ENCODE data around the gene RBM41. TPM values are rescaled to one million over a fixed set of nuclear protein-coding genes. Genes with fewer than 3 reads are reported as not detected.

The RBM41 gene
- total RNA-seq, 1 experiment from 2014 or later: 20.0 TPM

DNA sequence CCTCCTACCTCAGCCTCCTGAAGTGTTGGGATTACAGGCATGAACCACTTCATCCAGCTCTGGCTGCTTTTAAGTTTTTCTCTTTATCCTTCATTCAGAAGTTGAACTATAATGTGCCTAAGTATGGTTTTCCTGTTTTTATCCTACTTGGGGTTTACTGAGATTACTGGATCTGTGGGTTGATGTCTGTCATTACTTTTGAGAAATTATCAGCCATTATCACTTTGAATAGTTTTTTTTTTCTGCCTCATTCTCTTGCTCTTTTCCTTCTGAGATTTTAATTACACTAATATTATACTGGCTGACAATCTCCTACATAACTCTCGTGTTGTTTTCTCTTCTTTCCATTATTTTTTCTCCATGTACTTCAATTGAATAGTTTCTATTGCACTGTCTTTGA lies 71.0 kb downstream of the RBM41 start:
- no peak overlapping the region for H2AFZ ChIP-seq (ENCODE audit: low read depth, low read length, poor library complexity, severe bottlenecking)
- no TSS peak for BruUV-seq (replicated peaks)
- H3K27me3 ChIP-seq (ENCODE audit: insufficient read depth, low read length): no peaks in the 10 kb centered on the region
- no peak for ATAC-seq
- DNase-seq (ENCODE audit: low read depth, low spot score): no peak
- no peak overlapping the region for H3K4me2 ChIP-seq (ENCODE audit: low read length)
- H3K9me2 ChIP-seq (ENCODE audit: insufficient read depth): no peaks in the 10 kb centered on the region
- no peak overlapping the region for H3K9ac ChIP-seq (ENCODE audit: low read length)
- no peaks in the 10 kb centered on the region for H3K4me1 ChIP-seq (ENCODE audit: control insufficient read depth in 1 of 2, insufficient read depth in 2 of 2, low read length in 2 of 2)
- H4K20me1 ChIP-seq (ENCODE audit: insufficient read depth): no peaks in the 10 kb centered on the region
- no peaks in the 10 kb centered on the region for H3K79me2 ChIP-seq (ENCODE audit: insufficient read depth, low read length)
- TF ChIP-seq FOSL1 (IDR thresholded peaks at IDR 0.05; ENCODE audit: low read depth) (no peak), RAD21 (IDR thresholded peaks at IDR 0.05; ENCODE audit: low read depth) (no peak), TCF7L2 (IDR thresholded peaks at IDR 0.05; ENCODE audit: borderline replicate concordance, extremely low read depth, insufficient read depth, insufficient read length) (no peak), JUND (IDR thresholded peaks at IDR 0.05) (no peak), ZNF274 (IDR thresholded peaks at IDR 0.05; ENCODE audit: low read depth, low read length) (no peak), ELF1 (IDR thresholded peaks at IDR 0.05; ENCODE audit: borderline replicate concordance, low read depth) (no peak)
- TF ChIP-seq, protein P1, sequence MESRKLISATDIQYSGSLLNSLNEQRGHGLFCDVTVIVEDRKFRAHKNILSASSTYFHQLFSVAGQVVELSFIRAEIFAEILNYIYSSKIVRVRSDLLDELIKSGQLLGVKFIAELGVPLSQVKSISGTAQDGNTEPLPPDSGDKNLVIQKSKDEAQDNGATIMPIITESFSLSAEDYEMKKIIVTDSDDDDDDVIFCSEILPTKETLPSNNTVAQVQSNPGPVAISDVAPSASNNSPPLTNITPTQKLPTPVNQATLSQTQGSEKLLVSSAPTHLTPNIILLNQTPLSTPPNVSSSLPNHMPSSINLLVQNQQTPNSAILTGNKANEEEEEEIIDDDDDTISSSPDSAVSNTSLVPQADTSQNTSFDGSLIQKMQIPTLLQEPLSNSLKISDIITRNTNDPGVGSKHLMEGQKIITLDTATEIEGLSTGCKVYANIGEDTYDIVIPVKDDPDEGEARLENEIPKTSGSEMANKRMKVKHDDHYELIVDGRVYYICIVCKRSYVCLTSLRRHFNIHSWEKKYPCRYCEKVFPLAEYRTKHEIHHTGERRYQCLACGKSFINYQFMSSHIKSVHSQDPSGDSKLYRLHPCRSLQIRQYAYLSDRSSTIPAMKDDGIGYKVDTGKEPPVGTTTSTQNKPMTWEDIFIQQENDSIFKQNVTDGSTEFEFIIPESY (IDR thresholded peaks at IDR 0.05; ENCODE audit: extremely low read depth, insufficient replicate concordance, low read length): no peak
- ChIA-PET POLR2A (no interaction called here), CTCF (no interaction called here), RAD21 (ENCODE audit: low non-redundant PET in 1 of 2, low total read pairs in 2 of 2, uncharacterized antibody in 2 of 2, unreplicated experiment in 2 of 2) (no interaction called here)
- intact Hi-C loops (cut with micrococcal nuclease): no loop called here
- H3K9me3 ChIP-seq (ENCODE audit: control insufficient read depth in 1 of 2, insufficient read depth in 1 of 2, low read depth in 1 of 2, low read length in 2 of 2): no peaks in the 10 kb centered on the region
- no peaks in the 10 kb centered on the region for H3K36me3 ChIP-seq (ENCODE audit: control insufficient read depth in 1 of 2, insufficient read depth in 2 of 2, low read length in 2 of 2)
- H3K4me3 ChIP-seq (replicated peaks in 1 of 2; ENCODE audit: low read depth in 1 of 2, low read length in 2 of 2): no peak overlapping the region
- no peak overlapping the region for H3K27ac ChIP-seq (ENCODE audit: low read depth, low read length)

DNA sequence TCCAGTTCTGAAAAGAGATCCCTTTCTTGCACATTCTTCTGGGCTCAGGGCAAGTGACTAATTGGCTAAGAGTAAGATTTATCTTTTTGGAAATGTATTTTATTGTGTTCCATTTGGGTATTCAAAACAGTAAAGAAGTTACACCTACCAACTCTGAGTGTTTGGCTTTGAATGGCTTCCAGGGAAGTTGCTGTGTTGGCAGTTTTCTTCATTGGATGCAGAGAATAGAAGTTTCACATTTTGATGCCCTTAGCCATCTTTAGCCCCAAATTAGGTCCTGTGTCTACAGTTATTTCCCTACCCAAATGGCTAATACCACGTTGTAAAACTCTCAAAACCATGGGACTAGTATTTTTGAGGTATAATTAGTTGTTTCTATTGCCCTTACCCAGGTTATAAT lies 88.9 kb downstream of the RBM41 start:
- Histone ChIP-seq H3K27me3 (ENCODE audit: insufficient read depth, low read length) (no peaks in the 10 kb centered on the region), H3K9me2 (ENCODE audit: insufficient read depth) (no peaks in the 10 kb centered on the region), H2AFZ (ENCODE audit: low read depth, low read length, poor library complexity, severe bottlenecking) (no peak overlapping the region), H3K36me3 (ENCODE audit: control insufficient read depth in 1 of 2, insufficient read depth in 2 of 2, low read length in 2 of 2) (no peaks in the 10 kb centered on the region), H3K4me1 (ENCODE audit: control insufficient read depth in 1 of 2, insufficient read depth in 2 of 2, low read length in 2 of 2) (no peaks in the 10 kb centered on the region), H3K9me3 (ENCODE audit: control insufficient read depth in 1 of 2, insufficient read depth in 1 of 2, low read depth in 1 of 2, low read length in 2 of 2) (no peaks in the 10 kb centered on the region), H3K4me3 (replicated peaks in 1 of 2; ENCODE audit: low read depth in 1 of 2, low read length in 2 of 2) (no peak overlapping the region), H4K20me1 (ENCODE audit: insufficient read depth) (no peaks in the 10 kb centered on the region), H3K4me2 (ENCODE audit: low read length) (no peak overlapping the region), H3K9ac (ENCODE audit: low read length) (no peak overlapping the region), H3K27ac (ENCODE audit: low read depth, low read length) (no peak overlapping the region), H3K79me2 (ENCODE audit: insufficient read depth, low read length) (no peaks in the 10 kb centered on the region)
- intact Hi-C loops (cut with micrococcal nuclease): loop anchor here (10.0 kb wide), 3 partner anchors 135 to 1045 kb away; no protein-coding TSS in a partner anchor
- ChIA-PET CTCF (no interaction called here), POLR2A (no interaction called here), RAD21 (ENCODE audit: low non-redundant PET in 1 of 2, low total read pairs in 2 of 2, uncharacterized antibody in 2 of 2, unreplicated experiment in 2 of 2) (no interaction called here)
- ATAC-seq: no peak
- TF ChIP-seq POLR2A (IDR thresholded peaks at IDR 0.05; ENCODE audit: borderline replicate concordance, extremely low read depth, insufficient read depth, insufficient read length) (no peak), TCF7L2 (IDR thresholded peaks at IDR 0.05; ENCODE audit: borderline replicate concordance, extremely low read depth, insufficient read depth, insufficient read length) (no peak), RAD21 (IDR thresholded peaks at IDR 0.05; ENCODE audit: low read depth) (no peak), FOSL1 (IDR thresholded peaks at IDR 0.05; ENCODE audit: low read depth) (no peak)
- TF ChIP-seq, protein P2, sequence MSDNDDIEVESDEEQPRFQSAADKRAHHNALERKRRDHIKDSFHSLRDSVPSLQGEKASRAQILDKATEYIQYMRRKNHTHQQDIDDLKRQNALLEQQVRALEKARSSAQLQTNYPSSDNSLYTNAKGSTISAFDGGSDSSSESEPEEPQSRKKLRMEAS (IDR thresholded peaks at IDR 0.05): no peak
- no TSS peak for BruUV-seq (replicated peaks)
- DNase-seq (ENCODE audit: low read depth, low spot score): no peak

Measured in HCT116 (cell line).